ENCODE data around the gene ABCC8.

Gene ABCC8

DNA sequence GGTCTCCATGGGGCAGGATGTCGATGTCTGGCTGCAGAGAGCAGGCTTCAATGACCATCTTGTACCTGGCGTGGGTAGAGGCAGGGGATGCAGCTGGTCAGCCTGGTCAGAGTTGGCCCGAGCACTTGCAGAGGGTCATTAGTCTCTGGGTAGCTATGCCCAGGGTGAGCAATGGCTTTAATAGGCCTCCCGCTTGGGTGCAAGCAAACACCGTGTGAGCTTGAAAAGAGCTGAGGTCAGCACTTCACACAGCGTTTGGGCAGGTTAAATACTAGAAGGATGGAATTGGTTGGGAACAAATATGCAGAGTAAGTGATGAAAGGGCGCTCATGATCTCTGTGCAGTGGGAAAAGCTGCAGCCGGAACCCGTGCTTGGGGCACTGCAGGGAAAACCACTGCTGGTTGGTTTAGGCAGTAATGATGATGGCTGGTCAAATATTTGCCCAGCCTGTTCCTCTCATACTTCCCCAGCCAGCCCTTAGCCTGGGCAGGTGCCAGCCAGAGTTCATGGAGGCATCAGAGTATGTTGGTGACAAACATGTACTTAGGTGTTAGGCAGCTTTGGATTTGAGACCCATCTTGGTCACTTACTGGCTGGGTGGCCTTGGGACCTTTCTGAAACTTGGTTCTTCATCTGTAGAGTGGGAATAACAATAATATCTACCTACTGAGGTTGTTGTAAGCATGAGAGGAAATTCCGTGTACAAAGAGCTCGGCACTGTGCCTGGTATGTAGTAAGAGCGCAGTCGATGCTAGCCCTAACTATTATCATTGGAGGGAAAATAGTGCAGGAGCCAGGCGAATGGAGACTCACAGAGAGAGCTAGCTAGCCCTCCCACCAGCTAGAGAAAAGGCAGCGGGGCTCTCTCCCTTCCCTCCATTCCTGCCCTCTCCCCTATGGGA is 63.0 kb downstream of the ABCC8 start:
- Histone ChIP-seq H3K36me3 (ENCODE audit: control insufficient read depth, insufficient read depth, low read length) (no peaks in the 10 kb centered on the region), H3K4me1 (ENCODE audit: control insufficient read depth, insufficient read depth, low read length) (no peaks in the 10 kb centered on the region), H3K9ac (ENCODE audit: low read depth, low read length) (no peak overlapping the region), H3K27ac (ENCODE audit: low read depth, low read length) (no peak overlapping the region), H3K9me3 (ENCODE audit: control insufficient read depth, insufficient read depth, low read length) (no peaks in the 10 kb centered on the region), H3K27me3 (ENCODE audit: control insufficient read depth, insufficient read depth, low read length) (no peaks in the 10 kb centered on the region), H3K4me3 (ENCODE audit: low read depth, low read length) (no peak overlapping the region)

DNA sequence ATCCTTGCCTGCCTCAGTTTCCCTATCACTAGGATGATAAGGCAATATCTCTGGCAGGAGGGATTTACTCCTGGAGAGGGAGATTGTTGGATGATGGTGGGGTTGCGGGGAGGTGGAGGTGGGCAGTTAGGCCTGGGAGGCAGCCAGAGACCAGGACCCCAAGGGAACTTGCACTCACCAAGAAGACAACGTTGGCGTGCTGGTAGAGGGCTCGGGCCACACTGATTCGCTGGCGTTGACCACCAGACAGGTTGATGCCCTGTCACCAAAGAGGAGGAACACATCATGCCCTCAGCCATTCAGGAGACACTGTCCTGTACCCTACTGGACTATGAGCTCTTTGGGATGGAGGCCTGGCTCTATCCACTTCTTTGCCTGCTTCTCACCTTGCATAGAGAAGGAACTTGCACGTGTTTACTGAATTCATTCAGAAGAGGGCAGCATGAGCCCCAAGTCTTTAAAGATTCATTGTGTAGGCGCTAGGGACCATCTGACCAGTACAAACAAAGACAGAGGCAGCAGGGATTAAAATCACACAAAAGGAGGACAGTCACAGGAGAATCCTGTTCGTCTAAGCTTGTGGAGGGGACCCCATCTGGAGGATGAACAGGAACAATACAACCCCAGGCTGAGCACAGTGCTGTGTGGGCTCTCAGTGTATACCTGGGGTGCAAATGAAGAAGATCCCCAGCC is 64.0 kb downstream of the ABCC8 start:
- Histone ChIP-seq H3K4me1 (ENCODE audit: control insufficient read depth, insufficient read depth, low read length) (no peaks in the 10 kb centered on the region), H3K27ac (ENCODE audit: low read depth, low read length) (no peak overlapping the region), H3K27me3 (ENCODE audit: control insufficient read depth, insufficient read depth, low read length) (no peaks in the 10 kb centered on the region), H3K4me3 (ENCODE audit: low read depth, low read length) (no peak overlapping the region), H3K36me3 (ENCODE audit: control insufficient read depth, insufficient read depth, low read length) (no peaks in the 10 kb centered on the region), H3K9ac (ENCODE audit: low read depth, low read length) (no peak overlapping the region), H3K9me3 (ENCODE audit: control insufficient read depth, insufficient read depth, low read length) (no peaks in the 10 kb centered on the region)

DNA sequence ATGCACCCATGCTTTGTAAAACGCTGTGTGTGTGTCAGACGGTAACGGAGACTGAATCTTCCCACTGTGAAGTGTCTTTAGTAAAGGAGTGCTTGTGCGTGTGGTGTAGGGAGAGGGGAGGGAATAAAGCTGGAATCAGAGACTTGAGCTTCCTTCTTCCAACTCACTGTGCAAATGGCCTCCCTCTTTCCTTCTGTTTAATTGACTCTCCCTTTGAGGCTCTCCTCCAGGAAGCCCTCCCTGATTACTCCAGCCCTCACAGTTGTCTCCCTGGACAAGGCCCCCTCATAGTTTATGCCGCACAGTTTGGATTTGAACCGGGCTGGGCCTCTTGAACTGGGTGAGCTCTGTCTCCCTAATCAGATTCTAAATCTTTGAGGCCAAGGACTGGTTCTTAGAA is 65.2 kb downstream of the ABCC8 start:
- no peak overlapping the region for H3K4me3 ChIP-seq (ENCODE audit: low read depth, low read length)
- no peak overlapping the region for H3K27ac ChIP-seq (ENCODE audit: low read depth, low read length)
- H3K4me1 ChIP-seq (ENCODE audit: control insufficient read depth, insufficient read depth, low read length), result no peaks in the 10 kb centered on the region
- H3K27me3 ChIP-seq (ENCODE audit: control insufficient read depth, insufficient read depth, low read length), result no peaks in the 10 kb centered on the region
- no peaks in the 10 kb centered on the region for H3K9me3 ChIP-seq (ENCODE audit: control insufficient read depth, insufficient read depth, low read length)
- no peak overlapping the region for H3K9ac ChIP-seq (ENCODE audit: low read depth, low read length)
- no peaks in the 10 kb centered on the region for H3K36me3 ChIP-seq (ENCODE audit: control insufficient read depth, insufficient read depth, low read length)

DNA sequence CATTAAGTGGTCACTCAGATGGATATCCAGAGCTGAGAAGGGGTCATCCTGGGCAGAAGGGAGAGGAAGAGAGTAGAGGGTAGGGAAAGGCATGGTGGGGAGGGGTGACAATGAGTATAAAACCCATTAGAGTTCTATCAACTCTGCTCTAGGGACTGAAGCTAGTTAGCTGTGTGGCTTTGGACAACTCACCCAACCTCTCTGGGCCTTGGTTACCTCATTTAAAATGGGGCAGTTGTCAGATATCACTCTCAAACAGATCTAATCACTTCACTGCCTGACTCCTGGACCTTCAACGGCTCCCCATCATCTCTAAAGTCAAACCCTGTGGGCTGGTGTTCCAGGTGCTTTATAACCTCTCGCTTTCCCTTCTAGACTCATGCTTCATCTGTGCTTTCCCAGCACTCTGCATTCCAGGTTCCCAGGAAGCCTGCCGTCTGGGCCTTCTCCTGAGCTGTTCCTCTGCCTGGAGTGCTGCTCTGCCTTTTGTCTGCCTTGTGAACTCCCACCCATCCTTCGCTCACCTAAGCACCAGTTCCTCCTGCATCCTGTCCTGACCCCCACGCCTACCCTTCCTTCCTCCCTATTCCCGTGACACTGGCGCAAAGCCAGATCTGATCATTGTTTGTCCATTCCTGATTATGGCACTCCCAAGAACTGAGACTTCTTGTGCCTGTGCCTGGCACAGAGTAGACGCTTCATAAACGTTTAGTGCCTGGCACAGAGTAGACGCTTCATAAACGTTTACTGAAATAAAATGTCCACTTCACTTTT is 65.9 kb downstream of the ABCC8 start:
- Histone ChIP-seq H3K27me3 (ENCODE audit: control insufficient read depth, insufficient read depth, low read length) (no peaks in the 10 kb centered on the region), H3K36me3 (ENCODE audit: control insufficient read depth, insufficient read depth, low read length) (no peaks in the 10 kb centered on the region), H3K4me3 (ENCODE audit: low read depth, low read length) (no peak overlapping the region), H3K9me3 (ENCODE audit: control insufficient read depth, insufficient read depth, low read length) (no peaks in the 10 kb centered on the region), H3K9ac (ENCODE audit: low read depth, low read length) (no peak overlapping the region), H3K27ac (ENCODE audit: low read depth, low read length) (no peak overlapping the region), H3K4me1 (ENCODE audit: control insufficient read depth, insufficient read depth, low read length) (no peaks in the 10 kb centered on the region)

DNA sequence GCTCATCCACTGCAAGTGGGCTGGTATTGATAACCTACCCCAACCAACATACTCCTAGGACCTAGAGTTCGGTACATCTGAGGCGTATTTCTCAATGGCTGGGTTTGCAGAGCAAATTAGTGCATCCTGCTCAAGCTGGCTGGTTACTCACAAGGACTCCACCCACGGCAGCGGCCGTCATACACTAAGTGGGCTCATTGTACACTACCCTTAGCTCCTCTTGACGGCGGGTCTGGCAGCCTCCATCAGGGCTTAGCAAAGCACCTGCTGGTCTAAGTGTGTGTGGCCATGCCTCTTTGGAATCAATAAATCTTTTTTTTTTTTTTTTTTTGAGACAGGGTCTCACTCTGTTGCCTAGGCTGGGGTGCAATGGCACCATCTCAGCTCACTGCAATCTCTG is 68.0 kb downstream of the ABCC8 start:
- H3K9ac ChIP-seq (ENCODE audit: low read depth, low read length), result no peak overlapping the region
- no peaks in the 10 kb centered on the region for H3K27me3 ChIP-seq (ENCODE audit: control insufficient read depth, insufficient read depth, low read length)
- no peaks in the 10 kb centered on the region; the same call in 1 of the 2 replicates for H3K4me1 ChIP-seq (ENCODE audit: control insufficient read depth, insufficient read depth, low read length)
- no peaks in the 10 kb centered on the region for H3K36me3 ChIP-seq (ENCODE audit: control insufficient read depth, insufficient read depth, low read length)
- no peak overlapping the region for H3K27ac ChIP-seq (ENCODE audit: low read depth, low read length)
- H3K9me3 ChIP-seq (ENCODE audit: control insufficient read depth, insufficient read depth, low read length), result no peaks in the 10 kb centered on the region
- H3K4me3 ChIP-seq (ENCODE audit: low read depth, low read length), result no peak overlapping the region

DNA sequence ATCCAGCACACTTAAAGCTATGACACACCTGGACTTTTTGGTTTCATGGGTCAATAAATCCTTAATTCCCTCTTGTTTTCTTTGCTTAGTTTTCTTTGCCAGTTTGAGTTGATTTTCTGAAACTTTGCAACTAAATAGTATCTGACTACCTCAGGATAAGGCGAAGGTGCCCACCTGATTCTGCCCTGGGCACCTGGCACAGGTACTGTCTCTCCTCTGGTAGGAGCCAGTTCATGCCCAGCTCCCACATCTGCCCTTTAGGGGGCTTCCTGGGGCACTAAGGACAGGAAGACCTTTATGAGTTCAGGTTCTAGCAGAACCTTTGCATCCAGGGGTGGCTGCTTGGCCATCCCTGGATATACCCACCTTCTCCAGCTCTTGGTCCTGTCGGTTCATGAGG is 68.6 kb downstream of the ABCC8 start:
- H3K4me1 ChIP-seq (ENCODE audit: control insufficient read depth, insufficient read depth, low read length), result no peaks in the 10 kb centered on the region; the same call in 1 of the 2 replicates
- no peaks in the 10 kb centered on the region for H3K36me3 ChIP-seq (ENCODE audit: control insufficient read depth, insufficient read depth, low read length)
- no peaks in the 10 kb centered on the region for H3K27me3 ChIP-seq (ENCODE audit: control insufficient read depth, insufficient read depth, low read length)
- H3K4me3 ChIP-seq (ENCODE audit: low read depth, low read length), result no peak overlapping the region
- H3K27ac ChIP-seq (ENCODE audit: low read depth, low read length), result no peak overlapping the region
- H3K9ac ChIP-seq (ENCODE audit: low read depth, low read length), result no peak overlapping the region
- no peaks in the 10 kb centered on the region for H3K9me3 ChIP-seq (ENCODE audit: control insufficient read depth, insufficient read depth, low read length)

DNA sequence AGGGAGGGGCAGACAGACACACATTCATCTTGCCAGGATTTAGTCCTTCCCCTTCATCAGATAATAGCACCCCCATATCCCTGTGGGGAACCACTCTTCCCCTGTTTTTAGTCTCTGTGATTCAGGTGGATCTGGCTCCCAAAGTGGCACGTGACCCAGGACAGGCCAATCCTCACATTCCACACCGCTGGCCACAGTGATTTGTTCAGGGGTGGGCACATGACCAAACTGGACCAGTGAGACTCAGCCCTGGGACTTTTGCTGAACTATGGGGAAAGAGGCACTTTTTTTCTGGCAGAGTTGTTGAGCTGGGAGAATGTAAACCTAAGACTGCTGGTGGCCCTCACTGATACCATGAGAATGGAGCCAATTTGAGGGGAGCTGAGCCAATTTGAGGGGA is 69.1 kb downstream of the ABCC8 start:
- Histone ChIP-seq H3K4me1 (ENCODE audit: control insufficient read depth, insufficient read depth, low read length) (no peaks in the 10 kb centered on the region; the same call in 1 of the 2 replicates), H3K9me3 (ENCODE audit: control insufficient read depth, insufficient read depth, low read length) (no peaks in the 10 kb centered on the region), H3K27ac (ENCODE audit: low read depth, low read length) (no peak overlapping the region), H3K27me3 (ENCODE audit: control insufficient read depth, insufficient read depth, low read length) (no peaks in the 10 kb centered on the region), H3K9ac (ENCODE audit: low read depth, low read length) (no peak overlapping the region), H3K36me3 (ENCODE audit: control insufficient read depth, insufficient read depth, low read length) (no peaks in the 10 kb centered on the region), H3K4me3 (ENCODE audit: low read depth, low read length) (no peak overlapping the region)

DNA sequence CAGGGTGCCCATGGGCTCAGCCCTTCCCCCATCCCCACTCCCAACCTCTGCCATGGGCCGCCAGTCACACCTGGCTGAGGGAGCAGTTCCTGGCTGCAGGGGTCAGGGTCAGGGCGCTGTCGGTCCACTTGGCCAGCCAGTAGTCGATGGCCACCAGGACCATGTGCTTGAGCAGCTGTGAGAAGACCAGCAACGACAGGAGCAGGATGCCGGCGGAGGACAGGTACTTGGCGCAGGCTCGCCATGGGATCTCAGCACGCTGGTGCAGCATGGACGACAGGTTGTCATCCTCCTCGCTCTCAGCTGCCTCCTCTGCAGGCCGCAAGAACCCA is 69.9 kb downstream of the ABCC8 start:
- H3K4me1 ChIP-seq (ENCODE audit: control insufficient read depth, insufficient read depth, low read length), result no peaks in the 10 kb centered on the region; the same call in 1 of the 2 replicates
- H3K27me3 ChIP-seq (ENCODE audit: control insufficient read depth, insufficient read depth, low read length), result no peaks in the 10 kb centered on the region
- no peak overlapping the region for H3K4me3 ChIP-seq (ENCODE audit: low read depth, low read length)
- no peaks in the 10 kb centered on the region for H3K9me3 ChIP-seq (ENCODE audit: control insufficient read depth, insufficient read depth, low read length)
- H3K9ac ChIP-seq (ENCODE audit: low read depth, low read length), result no peak overlapping the region
- H3K27ac ChIP-seq (ENCODE audit: low read depth, low read length), result no peak overlapping the region
- no peaks in the 10 kb centered on the region for H3K36me3 ChIP-seq (ENCODE audit: control insufficient read depth, insufficient read depth, low read length)

DNA sequence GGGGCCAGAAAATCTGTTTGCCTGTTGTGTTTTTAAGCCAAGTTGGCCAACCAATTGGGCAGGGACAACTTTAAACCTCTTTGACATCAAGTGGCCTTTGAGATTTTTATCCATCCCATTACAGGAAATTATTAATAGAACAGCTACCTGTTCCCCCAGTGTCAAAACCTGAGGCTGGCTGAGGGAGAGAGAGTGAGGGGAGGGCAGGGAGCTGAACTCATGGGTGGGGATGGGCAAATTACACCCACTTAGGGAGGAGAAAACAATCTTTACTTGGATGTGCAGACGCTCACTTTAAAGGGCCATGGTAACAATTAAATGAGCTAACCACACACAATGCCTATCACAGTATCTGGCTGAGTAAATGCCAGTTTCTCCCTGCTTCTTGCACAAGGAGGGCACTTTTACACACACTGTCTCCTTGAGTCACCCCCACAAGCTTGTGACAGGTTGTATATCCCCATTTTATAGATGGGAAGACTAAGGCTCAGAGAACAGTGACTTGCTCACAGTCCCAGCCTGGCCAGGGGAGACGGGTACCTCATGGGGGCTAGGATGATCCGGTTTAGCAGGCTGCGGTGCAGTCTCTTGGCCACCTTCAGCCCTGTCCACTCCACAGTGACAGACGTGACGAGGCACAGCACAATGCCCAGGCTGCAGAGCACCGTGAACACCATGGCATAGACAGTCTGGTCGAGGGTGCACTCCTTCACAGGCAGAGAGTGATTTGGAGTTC is 70.4 kb downstream of the ABCC8 start:
- Histone ChIP-seq H3K4me3 (ENCODE audit: low read depth, low read length) (no peak overlapping the region), H3K9ac (ENCODE audit: low read depth, low read length) (no peak overlapping the region), H3K27ac (ENCODE audit: low read depth, low read length) (no peak overlapping the region), H3K4me1 (ENCODE audit: control insufficient read depth, insufficient read depth, low read length) (no peaks in the 10 kb centered on the region; the same call in 1 of the 2 replicates), H3K9me3 (ENCODE audit: control insufficient read depth, insufficient read depth, low read length) (no peaks in the 10 kb centered on the region), H3K36me3 (ENCODE audit: control insufficient read depth, insufficient read depth, low read length) (no peaks in the 10 kb centered on the region), H3K27me3 (ENCODE audit: control insufficient read depth, insufficient read depth, low read length) (no peaks in the 10 kb centered on the region)

DNA sequence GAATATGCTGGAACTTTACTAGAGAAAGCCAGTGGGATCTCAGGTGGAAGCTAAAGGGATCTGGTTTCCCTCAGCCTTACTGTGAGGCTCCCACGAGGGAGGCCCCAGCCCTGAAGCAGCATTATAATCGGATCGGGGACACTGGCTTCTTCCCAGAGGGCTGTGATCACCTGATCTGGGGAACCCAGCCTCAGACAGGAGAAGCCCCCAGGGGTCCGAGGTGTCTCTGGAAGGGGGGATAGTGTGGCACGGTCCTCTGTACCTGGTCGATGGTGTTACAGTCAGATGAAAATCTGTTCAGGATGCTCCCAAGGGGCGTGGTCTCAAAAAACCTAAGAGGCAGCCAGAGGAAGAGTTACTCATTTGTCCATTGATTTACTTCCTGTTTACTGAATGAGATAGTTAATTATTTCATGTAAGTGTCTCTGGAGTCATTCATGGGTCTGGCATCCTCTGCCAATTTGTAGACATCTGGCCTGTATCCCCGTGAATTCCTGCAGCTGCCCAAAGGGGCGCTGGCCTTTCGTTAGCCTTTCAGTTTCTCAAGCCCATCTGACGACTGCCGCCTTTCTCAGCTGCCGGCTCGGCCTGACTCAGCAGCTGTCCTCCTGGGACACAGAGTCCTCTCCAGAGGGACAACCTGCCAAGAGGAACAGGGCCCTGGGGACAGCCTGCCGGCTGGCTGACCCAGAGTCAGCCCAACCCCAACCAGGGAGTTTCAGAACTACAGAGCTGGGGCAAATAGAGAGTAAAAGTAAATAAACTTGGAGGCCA is 71.2 kb downstream of the ABCC8 start:
- H3K27ac ChIP-seq (ENCODE audit: low read depth, low read length), result no peak overlapping the region

More for the DNA sequence above, 71.2 kb downstream of the ABCC8 start:
- no peak overlapping the region for H3K4me3 ChIP-seq (ENCODE audit: low read depth, low read length)
- H3K4me1 ChIP-seq (ENCODE audit: control insufficient read depth, insufficient read depth, low read length), result no peaks in the 10 kb centered on the region; the same call in 1 of the 2 replicates
- no peaks in the 10 kb centered on the region for H3K9me3 ChIP-seq (ENCODE audit: control insufficient read depth, insufficient read depth, low read length)
- H3K9ac ChIP-seq (ENCODE audit: low read depth, low read length), result no peak overlapping the region
- no peaks in the 10 kb centered on the region for H3K36me3 ChIP-seq (ENCODE audit: control insufficient read depth, insufficient read depth, low read length)
- H3K27me3 ChIP-seq (ENCODE audit: control insufficient read depth, insufficient read depth, low read length), result no peaks in the 10 kb centered on the region

All from HUES48 (cell line).